Breast epithelium (tissue), 3 donors: ENCODE measurements around the gene TEAD1.

Source experiments
- CTCF ChIP-seq, 3 donors: fragments of 450-650 bp; IDR thresholded peaks; one replicate each; pipeline ENCODE4 v1.5.1; 2016 to 2017; ENCODE audit warnings: antibody characterized with exemption in 3 of 3, mild to moderate bottlenecking in 3 of 3, moderate library complexity in 3 of 3
- POLR2A ChIP-seq: fragments of 450-650 bp; IDR thresholded peaks from one replicate; pipeline ENCODE4 v1.6.1; 2016; ENCODE audit warnings: antibody characterized with exemption, mild to moderate bottlenecking, moderate library complexity
- POLR2AphosphoS5 ChIP-seq, 3 donors: sonication (generic); formaldehyde crosslinking; IDR thresholded peaks; one replicate each; pipeline ENCODE4 v1.6.1; 2017; ENCODE audit warnings: antibody characterized with exemption in 3 of 3

DNA sequence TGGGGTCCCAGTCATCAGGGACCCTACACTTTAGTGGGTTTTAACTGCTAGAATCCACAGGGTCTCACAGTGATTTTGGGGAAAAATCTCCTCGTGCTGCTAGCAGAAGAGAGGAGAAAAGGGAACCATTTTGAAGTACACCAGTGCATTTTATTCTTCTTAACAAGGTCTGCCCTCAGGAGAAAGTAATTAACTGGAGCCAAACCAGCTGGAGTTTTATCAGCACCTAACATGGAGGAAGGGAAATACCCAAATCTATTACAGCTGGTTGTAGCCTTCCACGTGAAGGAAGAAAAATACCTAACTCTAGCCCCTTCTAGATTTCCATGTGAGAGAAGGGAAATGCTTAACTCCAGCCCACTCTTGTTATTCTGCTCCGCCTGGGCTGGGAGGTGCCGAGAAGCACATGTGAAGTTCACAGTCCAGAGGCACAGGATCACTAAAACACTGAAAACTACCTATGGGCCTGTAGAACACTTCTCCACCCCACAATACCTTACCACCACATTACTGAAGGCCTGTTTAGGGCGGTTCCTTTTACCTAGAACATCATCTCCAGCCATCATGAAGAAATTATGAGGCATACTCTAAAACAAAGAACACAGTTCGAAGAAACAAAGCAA lies 31.3 kb upstream of the TEAD1 start:
- no peak for TF ChIP-seq CTCF (IDR thresholded peaks at IDR 0.05)
- no peak for TF ChIP-seq POLR2A
- no peak for TF ChIP-seq POLR2AphosphoS5 (IDR thresholded peaks at IDR 0.05)
